Colonic mucosa (tissue), 4 donors: ENCODE measurements around the gene TMEM134. TPM values are rescaled to one million over a fixed set of nuclear protein-coding genes. Genes with fewer than 3 reads are reported as not detected.

Experiments used
- DNase-seq: peaks from one replicate; pipeline ENCODE4 v3.0.0-alpha.2; 2020
- H3K27ac ChIP-seq: fragments of 200-600 bp; one replicate; pipeline ENCODE4 v1.8.0; 2021
- H3K27me3 ChIP-seq: fragments of 200-600 bp; one replicate; pipeline ENCODE4 v1.8.0; 2021
- H3K36me3 ChIP-seq: fragments of 200-600 bp; one replicate; pipeline ENCODE4 v1.8.0; 2021
- H3K4me1 ChIP-seq: fragments of 200-600 bp; one replicate; pipeline ENCODE4 v1.8.0; 2021; ENCODE audit warnings: mild to moderate bottlenecking
- H3K4me3 ChIP-seq: fragments of 200-600 bp; one replicate; pipeline ENCODE4 v1.8.0; 2021
- H3K9ac ChIP-seq, 2 donors: one replicate each; pipeline ENCODE4 v1.7.0; 2013; ENCODE audit warnings: control low read depth in 2 of 2, low read depth in 2 of 2, low read length in 2 of 2
- H3K9me3 ChIP-seq: fragments of 200-600 bp; one replicate; pipeline ENCODE4 v1.8.0; 2021
- CTCF ChIP-seq: fragments of 200-600 bp; IDR thresholded peaks from one replicate; pipeline ENCODE4 v1.8.0; 2022; ENCODE audit warnings: antibody characterized with exemption, mild to moderate bottlenecking
- intact Hi-C: fragments of 100-400 bp; cut with DNase I; formaldehyde crosslinking; loops from one replicate; pipeline ENCODE4 v1.14.1; 2022
- total RNA-seq, 2 donors: library from RNA; stranded (reverse); fragmentation: NEBNext Ultra II Directional in 1 of 2; extraction: Animal tissue kit (Norgen Biotek cat#: 25700) in 1 of 2; gene quantifications; one replicate each; pipeline ENCODE4 v1.2.1, GENCODE V29; 2021
- donor health status: healthy.
- donor health status: DM: no; HTN: no; CAD: no.
- donor health status: DM: no; HTN: no; CAD: no.

The TMEM134 gene
- total RNA-seq, 2 donors from 2014 or later, result 50.1 to 59.5 TPM

GRCh38 chr11:67437082-67437808, 31.8 kb downstream of the TMEM134 start, which contains the start of gene PTPRCAP:
PTPRCAP (minus strand) TSS chr11:67437682; CDS start chr11:67437619, 63 bp downstream.
- peak within 1 kb of the TSS; percentile 56 for H3K27ac ChIP-seq
- no peak for TF ChIP-seq CTCF
- no peaks in the 10 kb centered on the region for H3K27me3 ChIP-seq
- H3K36me3 ChIP-seq, result peaks cover 12% of the 10 kb centered on the region
- H3K4me1 ChIP-seq, result peaks cover 6% of the 10 kb centered on the region
- H3K9ac ChIP-seq, result peak within 1 kb of the TSS; percentile 55 to 56
- intact Hi-C loops, result no loop called here
- no peaks in the 10 kb centered on the region for H3K9me3 ChIP-seq
- H3K4me3 ChIP-seq, result peak within 1 kb of the TSS; percentile 24
- no peak for DNase-seq

- H3K27me3 ChIP-seq, result no peaks in the 10 kb centered on the region
- H3K9ac ChIP-seq, result peak overlapping the region; percentile 26 to 50
- peak overlapping the region; percentile 24 for H3K4me3 ChIP-seq
- DNase-seq, result no peak
- TF ChIP-seq CTCF, result no peak
- intact Hi-C loops, result no loop called here
- peak overlapping the region; percentile 56 for H3K27ac ChIP-seq
- H3K9me3 ChIP-seq, result no peaks in the 10 kb centered on the region
- peaks cover 12% of the 10 kb centered on the region for H3K36me3 ChIP-seq
- no peaks in the 10 kb centered on the region for H3K4me1 ChIP-seq
Measured at GRCh38 chr11:67436459-67437081, 32.5 kb downstream of the TMEM134 start.

GRCh38 chr11:67435727-67436458, 33.2 kb downstream of the TMEM134 start:
- Histone ChIP-seq H3K9ac (peak overlapping the region; percentile 26 to 35), H3K36me3 (peaks cover 12% of the 10 kb centered on the region)

GRCh38 chr11:67435031-67435726, 33.9 kb downstream of the TMEM134 start:
- intact Hi-C loops, result no loop called here
- no peaks in the 10 kb centered on the region for H3K27me3 ChIP-seq
- peak overlapping the region in 1 of 2 donors; percentile 24 for H3K9ac ChIP-seq
- H3K4me3 ChIP-seq, result peak overlapping the region; percentile 13
- no peak for TF ChIP-seq CTCF
- H3K36me3 ChIP-seq, result peaks cover 12% of the 10 kb centered on the region
- H3K9me3 ChIP-seq, result no peaks in the 10 kb centered on the region
- no peak for DNase-seq
- no peak overlapping the region for H3K27ac ChIP-seq
- H3K4me1 ChIP-seq, result no peaks in the 10 kb centered on the region

More at GRCh38 chr11:67435727-67436458, 33.2 kb downstream of the TMEM134 start:
- no peak overlapping the region for H3K27ac ChIP-seq
- intact Hi-C loops, result no loop called here
- no peaks in the 10 kb centered on the region for H3K27me3 ChIP-seq
- DNase-seq, result no peak
- no peak for TF ChIP-seq CTCF
- peak overlapping the region; percentile 13 for H3K4me3 ChIP-seq
- no peaks in the 10 kb centered on the region for H3K4me1 ChIP-seq
- H3K9me3 ChIP-seq, result no peaks in the 10 kb centered on the region

GRCh38 chr11:67434395-67434881, 34.6 kb downstream of the TMEM134 start:
- Histone ChIP-seq H3K27ac (no peak overlapping the region), H3K4me3 (no peak overlapping the region), H3K4me1 (peaks cover 3% of the 10 kb centered on the region), H3K36me3 (peaks cover 12% of the 10 kb centered on the region), H3K9ac (peak overlapping the region in 1 of 2 donors; percentile 35), H3K27me3 (no peaks in the 10 kb centered on the region), H3K9me3 (no peaks in the 10 kb centered on the region)
- no peak for DNase-seq
- intact Hi-C loops, result no loop called here
- no peak for TF ChIP-seq CTCF
